CD8-positive, alpha-beta memory T cell (primary cell): Measurements from ENCODE around the gene CEP83. TPM values are rescaled to one million over a fixed set of nuclear protein-coding genes. Genes with fewer than 3 reads are reported as not detected.

Source experiments
- CTCF ChIA-PET: fragments of 350-600 bp; sonication (Branson Sonifier 250); formaldehyde crosslinking; loops from one replicate; lab custom pipeline; 2021; ENCODE audit warnings: antibody characterized with exemption; lab: Charles Lee
- POLR2A ChIA-PET: fragments of 350-600 bp; sonication (Branson Sonifier 250); formaldehyde crosslinking; loops from one replicate; lab custom pipeline; 2021; ENCODE audit warnings: antibody characterized with exemption; lab: Charles Lee
- DNase-seq, 5 donors: peaks; one replicate each; pipeline versions ENCODE4 v3.0.0 to v3.0.0-alpha.2; 2020 to 2022; ENCODE audit warnings: mixed read lengths in 1 of 5
- H3K27ac ChIP-seq: one replicate; pipeline ENCODE4 v1.7.0; 2013; ENCODE audit warnings: low read depth, mild to moderate bottlenecking, low read length, moderate library complexity
- H3K27me3 ChIP-seq: 2 replicates; pipeline ENCODE4 v1.7.0; 2013; ENCODE audit warnings: low read length, mild to moderate bottlenecking; ENCODE audit not compliant: insufficient read depth, poor library complexity, severe bottlenecking
- H3K36me3 ChIP-seq: 2 replicates; pipeline ENCODE4 v1.7.0; 2013; ENCODE audit warnings: mild to moderate bottlenecking, low read length, moderate library complexity; ENCODE audit not compliant: insufficient read depth
- H3K4me1 ChIP-seq: 2 replicates; pipeline ENCODE4 v1.7.0; 2013; ENCODE audit warnings: mild to moderate bottlenecking, low read length, moderate library complexity; ENCODE audit not compliant: insufficient read depth
- H3K4me3 ChIP-seq: 2 replicates; pipeline ENCODE4 v1.7.0; 2013; ENCODE audit warnings: mild to moderate bottlenecking, low read length
- H3K9me3 ChIP-seq: 2 replicates; pipeline ENCODE4 v1.7.0; 2013; ENCODE audit warnings: mild to moderate bottlenecking, low read length
- H3K27ac Mint-ChIP-seq, 8 donors: one replicate each; pipeline ENCODE4 v1.8.0; 2020 to 2021; ENCODE audit warnings: mixed read lengths in 8 of 8, mild to moderate bottlenecking in 6 of 8, inconsistent platforms in 3 of 8, moderate library complexity in 3 of 8
- H3K27me3 Mint-ChIP-seq, 2 donors: one replicate each; pipeline ENCODE4 v1.8.0; 2020 to 2021; ENCODE audit warnings: mixed read lengths in 2 of 2, mild to moderate bottlenecking in 1 of 2, moderate library complexity in 1 of 2
- H3K36me3 Mint-ChIP-seq, 3 donors: one replicate each; pipeline ENCODE4 v1.8.0; 2020 to 2021; ENCODE audit warnings: mixed read lengths in 3 of 3, inconsistent platforms in 1 of 3, mild to moderate bottlenecking in 1 of 3
- H3K4me1 Mint-ChIP-seq, 3 donors: one replicate each; pipeline ENCODE4 v1.8.0; 2020 to 2021; ENCODE audit warnings: mixed read lengths in 3 of 3, inconsistent platforms in 1 of 3, mild to moderate bottlenecking in 1 of 3
- H3K4me3 Mint-ChIP-seq, 7 donors: one replicate each; pipeline ENCODE4 v1.8.0; 2020 to 2021; ENCODE audit warnings: mixed read lengths in 7 of 7, mild to moderate bottlenecking in 6 of 7, moderate library complexity in 4 of 7, inconsistent platforms in 2 of 7
- H3K9me3 Mint-ChIP-seq, 5 donors: one replicate each; pipeline ENCODE4 v1.8.0; 2020 to 2022; ENCODE audit warnings: mixed read lengths in 5 of 5, mild to moderate bottlenecking in 3 of 5, moderate library complexity in 2 of 5, inconsistent platforms in 1 of 5
- polyA plus RNA-seq: library from polyadenylated mRNA; unstranded; fragments of 300-500 nt; fragmentation: Illumina TruSeq; gene quantifications from one replicate; pipeline ENCODE4 v1.2.3, GENCODE V29; 2021
- total RNA-seq, 2 experiments: library from RNA; stranded (reverse); gene quantifications; one replicate each; pipeline ENCODE4 v1.2.3, GENCODE V29; 2021

CEP83 gene
- total and polyA plus RNA-seq, 3 experiments from 2014 or later: 5.2 to 25.8 (median 25.7) TPM

GRCh38 chr12:94498073-94498472 lies 38.4 kb upstream of the CEP83 start:
- H3K27me3 ChIP-seq: no peaks in the 10 kb centered on the region
- no peak overlapping the region for H3K27ac ChIP-seq
- no peak overlapping the region for H3K27ac Mint-ChIP-seq
- ChIA-PET POLR2A (no interaction called here), CTCF (interaction anchor here (1.3 kb wide), 1 partner anchor 9 kb away, joined by 3 read pairs; no protein-coding TSS in a partner anchor)
- H3K9me3 ChIP-seq: no peaks in the 10 kb centered on the region
- DNase-seq: no peak
- peaks cover 0 to 15% (median 9%) of the 10 kb centered on the region in 5 donors for H3K9me3 Mint-ChIP-seq
- no peaks in the 10 kb centered on the region for H3K4me1 ChIP-seq
- H3K36me3 Mint-ChIP-seq: peaks cover 0 to 9% (median 0%) of the 10 kb centered on the region in 3 donors
- H3K27me3 Mint-ChIP-seq: peaks cover 4 to 52% of the 10 kb centered on the region in 2 donors
- H3K36me3 ChIP-seq: no peaks in the 10 kb centered on the region
- no peak overlapping the region for H3K4me3 ChIP-seq
- no peak overlapping the region for H3K4me3 Mint-ChIP-seq
- H3K4me1 Mint-ChIP-seq: no peaks in the 10 kb centered on the region

- Histone ChIP-seq H3K27ac (no peak overlapping the region), H3K4me1 (no peaks in the 10 kb centered on the region), H3K36me3 (no peaks in the 10 kb centered on the region), H3K27me3 (peaks cover 4% of the 10 kb centered on the region), H3K4me3 (no peak overlapping the region), H3K9me3 (no peaks in the 10 kb centered on the region)
- DNase-seq: no peak
- ChIA-PET CTCF (no interaction called here), POLR2A (no interaction called here)
- H3K27me3 Mint-ChIP-seq: peaks cover 4 to 37% of the 10 kb centered on the region in 2 donors
- H3K9me3 Mint-ChIP-seq: peaks cover 0 to 10% (median 0%) of the 10 kb centered on the region in 5 donors
- no peaks in the 10 kb centered on the region for H3K4me1 Mint-ChIP-seq
- H3K27ac Mint-ChIP-seq: no peak overlapping the region
- H3K36me3 Mint-ChIP-seq: peaks cover 0 to 5% (median 0%) of the 10 kb centered on the region in 3 donors
- no peak overlapping the region for H3K4me3 Mint-ChIP-seq
Observed at GRCh38 chr12:94495445-94496115, 35.9 kb upstream of the CEP83 start.

DNA sequence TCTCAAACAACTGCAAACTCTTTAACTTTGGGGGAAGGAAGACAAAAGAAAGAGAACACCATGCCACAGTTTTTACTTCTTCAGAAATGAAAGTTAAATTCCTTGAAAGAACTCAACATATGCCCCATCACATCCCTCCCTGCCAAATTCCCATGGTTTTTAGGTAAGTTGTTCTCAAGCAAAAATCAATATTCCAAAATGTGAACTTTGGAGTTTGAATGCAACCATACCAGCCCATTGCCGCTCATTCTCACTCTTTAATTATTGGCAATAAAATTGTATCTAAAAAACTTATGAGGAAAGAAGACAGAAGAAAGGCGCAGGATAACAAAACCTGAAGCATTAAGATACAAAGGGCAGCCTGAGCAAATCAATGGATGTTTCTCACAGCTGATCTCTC lies 31.8 kb upstream of the CEP83 start:
- CTCF ChIA-PET: no interaction called here
- Mint-ChIP-seq H3K36me3 (no peaks in the 10 kb centered on the region), H3K9me3 (no peaks in the 10 kb centered on the region), H3K4me3 (no peak overlapping the region), H3K4me1 (no peaks in the 10 kb centered on the region), H3K27ac (no peak overlapping the region), H3K27me3 (peaks cover 7 to 25% of the 10 kb centered on the region in 2 donors)
- POLR2A ChIA-PET: no interaction called here
- Histone ChIP-seq H3K27ac (no peak overlapping the region), H3K4me3 (no peak overlapping the region), H3K36me3 (no peaks in the 10 kb centered on the region), H3K4me1 (no peaks in the 10 kb centered on the region), H3K27me3 (peaks cover 4% of the 10 kb centered on the region), H3K9me3 (no peaks in the 10 kb centered on the region)
- DNase-seq: no peak

DNA sequence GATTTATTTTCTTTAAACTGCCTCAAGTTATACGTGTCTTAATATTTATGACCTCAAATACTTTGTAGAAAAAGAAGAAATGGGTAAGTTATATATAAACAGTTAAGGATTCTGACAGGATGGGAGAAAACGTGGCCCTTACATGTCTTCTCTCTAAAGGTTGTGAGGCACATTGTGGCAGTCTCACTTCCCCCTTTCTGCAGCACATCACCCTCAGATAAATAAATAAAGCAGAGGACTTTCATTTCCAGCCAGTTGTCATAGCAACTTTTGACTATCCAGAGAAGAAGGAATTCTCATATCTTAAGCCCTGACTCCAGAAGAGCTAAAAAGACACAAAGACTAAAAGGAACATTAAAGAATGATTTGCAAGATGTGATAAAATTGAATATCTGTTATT lies 28.8 kb upstream of the CEP83 start:
- no peak for DNase-seq
- H3K9me3 Mint-ChIP-seq: no peaks in the 10 kb centered on the region
- CTCF ChIA-PET: no interaction called here
- H3K27me3 ChIP-seq: peaks cover 4% of the 10 kb centered on the region
- no peak overlapping the region for H3K4me3 Mint-ChIP-seq
- POLR2A ChIA-PET: no interaction called here
- H3K4me3 ChIP-seq: no peak overlapping the region
- H3K27ac ChIP-seq: no peak overlapping the region
- no peak overlapping the region for H3K27ac Mint-ChIP-seq
- H3K27me3 Mint-ChIP-seq: peaks cover 3 to 7% of the 10 kb centered on the region in 2 donors
- H3K9me3 ChIP-seq: no peaks in the 10 kb centered on the region
- no peaks in the 10 kb centered on the region for H3K4me1 Mint-ChIP-seq
- H3K4me1 ChIP-seq: no peaks in the 10 kb centered on the region
- no peaks in the 10 kb centered on the region for H3K36me3 Mint-ChIP-seq
- no peaks in the 10 kb centered on the region for H3K36me3 ChIP-seq

DNA sequence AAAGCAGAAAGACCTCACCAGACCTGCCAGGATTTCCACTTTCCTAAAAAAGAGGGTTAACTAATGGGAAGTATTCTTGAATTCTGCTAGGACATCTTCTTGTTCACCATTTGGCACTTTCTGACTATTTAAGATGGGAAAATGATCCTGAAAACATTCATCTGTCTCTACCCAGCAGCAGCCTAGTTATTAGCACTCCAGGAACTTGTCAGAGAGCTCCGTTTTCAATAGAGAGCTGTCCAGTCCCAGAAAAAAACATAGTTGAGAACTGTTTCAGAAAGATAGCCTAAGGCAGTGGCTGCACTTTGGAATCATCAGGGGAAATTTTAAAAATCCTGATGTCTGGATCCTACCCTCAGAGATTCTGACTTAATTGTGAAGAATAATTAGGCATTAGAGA lies 22.1 kb upstream of the CEP83 start:
- Mint-ChIP-seq H3K27ac (no peak overlapping the region), H3K4me1 (no peaks in the 10 kb centered on the region), H3K9me3 (no peaks in the 10 kb centered on the region), H3K4me3 (no peak overlapping the region), H3K36me3 (no peaks in the 10 kb centered on the region), H3K27me3 (peaks cover 4 to 23% of the 10 kb centered on the region in 2 donors)
- no peak for DNase-seq
- H3K27me3 ChIP-seq: no peaks in the 10 kb centered on the region
- no peaks in the 10 kb centered on the region for H3K36me3 ChIP-seq
- no peak overlapping the region for H3K4me3 ChIP-seq
- no peaks in the 10 kb centered on the region for H3K9me3 ChIP-seq
- ChIA-PET POLR2A (no interaction called here), CTCF (no interaction called here)
- H3K4me1 ChIP-seq: no peaks in the 10 kb centered on the region
- no peak overlapping the region for H3K27ac ChIP-seq

DNA sequence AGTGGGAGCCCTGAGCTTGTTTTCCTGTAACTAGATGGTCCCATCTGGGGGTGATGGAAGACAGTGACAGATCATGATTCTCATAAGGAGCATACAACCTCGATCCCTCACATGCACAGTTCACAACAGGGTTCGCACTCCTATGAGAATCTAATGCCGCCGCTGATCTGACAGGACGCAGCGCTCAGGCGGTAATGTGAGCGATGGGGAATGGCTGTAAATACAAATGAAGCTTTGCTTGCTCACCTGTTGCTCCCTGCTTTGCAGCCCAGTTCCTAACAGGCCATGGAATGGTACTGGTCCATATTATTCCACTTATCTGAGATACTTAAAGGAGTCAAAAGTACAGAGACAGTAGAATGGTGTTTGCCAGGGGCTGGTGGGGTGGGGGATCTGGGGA lies 9.9 kb upstream of the CEP83 start:
- DNase-seq: no peak
- Histone ChIP-seq H3K4me3 (no peak overlapping the region), H3K27ac (no peak overlapping the region), H3K36me3 (no peaks in the 10 kb centered on the region), H3K9me3 (no peaks in the 10 kb centered on the region), H3K4me1 (no peaks in the 10 kb centered on the region), H3K27me3 (no peaks in the 10 kb centered on the region)
- Mint-ChIP-seq H3K27ac (no peak overlapping the region), H3K4me3 (no peak overlapping the region), H3K27me3 (peaks cover 0 to 3% of the 10 kb centered on the region in 2 donors), H3K4me1 (no peaks in the 10 kb centered on the region), H3K36me3 (no peaks in the 10 kb centered on the region), H3K9me3 (peaks cover 0 to 2% (median 0%) of the 10 kb centered on the region in 5 donors)
- ChIA-PET CTCF (interaction anchor here (1.5 kb wide), 1 partner anchor 369 kb away, joined by 4 read pairs; no protein-coding TSS in a partner anchor), POLR2A (no interaction called here)

DNA sequence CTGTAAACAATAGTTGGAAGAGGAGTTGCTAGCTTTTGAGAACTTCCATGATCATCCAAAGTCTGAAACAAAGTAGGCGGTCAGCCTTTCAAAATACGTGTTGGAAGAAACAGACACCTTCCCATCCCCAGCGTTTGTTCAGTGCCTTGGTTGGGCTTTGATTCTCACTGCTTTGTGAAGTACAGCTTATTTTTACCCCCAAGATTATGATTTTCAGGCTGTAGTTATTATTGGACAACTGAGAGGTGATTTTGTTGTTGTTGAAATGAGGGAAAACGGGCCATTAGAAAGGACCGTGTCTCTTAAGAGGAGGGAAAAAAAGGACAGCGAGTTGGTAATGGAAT lies 921 bp upstream of the CEP83 start:
- ChIA-PET CTCF (no interaction called here), POLR2A (no interaction called here)
- Mint-ChIP-seq H3K27ac (peak overlapping the region; percentile 62 to 98 (median 95)), H3K27me3 (peaks cover 1 to 6% of the 10 kb centered on the region in 2 donors), H3K4me3 (peak overlapping the region; percentile 80 to 96 (median 94)), H3K9me3 (no peaks in the 10 kb centered on the region), H3K4me1 (peaks cover 22 to 39% (median 31%) of the 10 kb centered on the region in 3 donors), H3K36me3 (peaks cover 0 to 9% (median 3%) of the 10 kb centered on the region in 3 donors)
- DNase-seq: no peak
- Histone ChIP-seq H3K27ac (no peak overlapping the region), H3K36me3 (no peaks in the 10 kb centered on the region), H3K4me3 (peak overlapping the region; percentile 75), H3K27me3 (no peaks in the 10 kb centered on the region), H3K4me1 (peaks cover 14% of the 10 kb centered on the region), H3K9me3 (no peaks in the 10 kb centered on the region)

- peak in 2 of 5 donors; percentile 21 to 29 for DNase-seq
- peaks cover 22 to 39% (median 34%) of the 10 kb centered on the region in 3 donors for H3K4me1 Mint-ChIP-seq
- no peaks in the 10 kb centered on the region for H3K27me3 ChIP-seq
- POLR2A ChIA-PET: interaction anchor here (0.5 to 0.9 kb wide), 3 partner anchors 196 to 1017 kb away, joined by 3 to 4 read pairs (median 3); no protein-coding TSS in a partner anchor
- CTCF ChIA-PET: interaction anchor here (0.7 to 1.3 kb wide), 3 partner anchors 32 to 357 kb away, joined by 3 to 4 read pairs (median 4); no protein-coding TSS in a partner anchor
- no peaks in the 10 kb centered on the region for H3K9me3 Mint-ChIP-seq
- H3K4me3 Mint-ChIP-seq: peak overlapping the region; percentile 80 to 96 (median 94)
- H3K4me3 ChIP-seq: peak overlapping the region; percentile 75
- no peaks in the 10 kb centered on the region for H3K9me3 ChIP-seq
- peaks cover 14% of the 10 kb centered on the region for H3K4me1 ChIP-seq
- peak overlapping the region; percentile 91 to 98 (median 96) for H3K27ac Mint-ChIP-seq
- H3K36me3 ChIP-seq: no peaks in the 10 kb centered on the region
- peaks cover 1 to 6% of the 10 kb centered on the region in 2 donors for H3K27me3 Mint-ChIP-seq
- H3K36me3 Mint-ChIP-seq: peaks cover 3 to 18% (median 3%) of the 10 kb centered on the region in 3 donors
- peak overlapping the region; percentile 86 for H3K27ac ChIP-seq
Observed at GRCh38 chr12:94458877-94459727, 565 bp downstream of the CEP83 start.
